Dermis lymphatic vessel endothelial cell (primary cell): ENCODE data around the gene SPATA24. TPM values are rescaled to one million over a fixed set of nuclear protein-coding genes. Genes with fewer than 3 reads are reported as not detected.

Experiments
- total RNA-seq: library from RNA; depleted of rRNA; stranded (reverse); fragments of >200 nt; gene quantifications from 2 replicates; pipeline ENCODE4 v1.2.1, GENCODE V29; 2014

SPATA24 gene
- 9.5 and 12.7 TPM in 2 replicates for total RNA-seq

GRCh38 chr5:139403787-139404483 is at the start of gene SPATA24:
TSS of gene SPATA24 (minus strand) at chr5:139404089. CDS start at chr5:139404060, 29 bp downstream.

GRCh38 chr5:139439013-139439903 is 35.4 kb upstream of the SPATA24 start, which contains the start of gene DNAJC18:
TSS of gene DNAJC18 (minus strand) at chr5:139439525. CDS start at chr5:139439445, 80 bp downstream.

GRCh38 chr5:139394654-139395566 is 9.0 kb downstream of the SPATA24 start, which contains the start of gene PROB1:
TSS of gene PROB1 (minus strand) at chr5:139395104. CDS start at chr5:139395081, 23 bp downstream.

GRCh38 chr5:139389701-139390638 is 13.9 kb downstream of the SPATA24 start, which contains the start of gene MZB1:
TSS of gene MZB1 (minus strand) at chr5:139389913. CDS start at chr5:139389856, 57 bp downstream.

GRCh38 chr5:139383275-139383992 is 20.5 kb downstream of the SPATA24 start, which contains the start of gene SLC23A1:
TSS of gene SLC23A1 (minus strand) at chr5:139383297. CDS start at chr5:139383253, 44 bp downstream.

Other genes starting within 250 kb of the SPATA24 start
- 49.6 and 50.4 TPM in 2 replicates for gene SIL1, start 205.7 kb downstream of the SPATA24 start, total RNA-seq
- 185 and 316 TPM in 2 replicates for gene MATR3, start 110.3 kb downstream of the SPATA24 start, total RNA-seq
- gene PAIP2, start 62.2 kb downstream of the SPATA24 start, total RNA-seq: 109 and 120 TPM in 2 replicates
- not detected in 2 replicates for gene SLC23A1, start 20.8 kb downstream of the SPATA24 start, total RNA-seq
- 0.22 and 0.26 TPM in 2 replicates for gene MZB1, start 14.2 kb downstream of the SPATA24 start, total RNA-seq
- 3.7 and 4.1 TPM in 2 replicates for gene PROB1, start 9.0 kb downstream of the SPATA24 start, total RNA-seq
- 7.3 and 7.8 TPM in 2 replicates for gene DNAJC18, start 35.4 kb upstream of the SPATA24 start, total RNA-seq
- 372 and 475 TPM in 2 replicates for gene ECSCR, start 58.7 kb upstream of the SPATA24 start, total RNA-seq
- gene SMIM33, start 66.9 kb upstream of the SPATA24 start, total RNA-seq: not detected in 2 replicates
- 33.7 and 42.6 TPM in 2 replicates for gene STING1, start 78.7 kb upstream of the SPATA24 start, total RNA-seq
- 54.3 and 55.1 TPM in 2 replicates for gene UBE2D2, start 157.2 kb upstream of the SPATA24 start, total RNA-seq
- gene CXXC5, start 244.3 kb upstream of the SPATA24 start, total RNA-seq: 31.1 and 72.9 TPM in 2 replicates